Measurements from ENCODE around the gene PXN.

Gene PXN

GRCh38 chr12:120265473-120266179 is at the start of gene PXN:
PXN (minus strand) TSS chr12:120265730; CDS start chr12:120265629, 101 bp downstream.
- DNase-seq: peak; percentile 36

GRCh38 chr12:120314220-120314619 is 48.7 kb upstream of the PXN start:
- no peak for DNase-seq

- peak; percentile 88 for DNase-seq
Observed at GRCh38 chr12:120301962-120302815, 36.7 kb upstream of the PXN start, which contains the start of gene SIRT4. SIRT4 (plus strand) TSS chr12:120302321; CDS start chr12:120303562, 1,241 bp downstream.

GRCh38 chr12:120292661-120293531 is 27.4 kb upstream of the PXN start, which contains the start of gene RNU4-1:
RNU4-1 (minus strand) TSS chr12:120293237.
- peak; percentile 84 for DNase-seq

- no peak for DNase-seq
Observed at GRCh38 chr12:120292411-120292660, 26.8 kb upstream of the PXN start.

GRCh38 chr12:120290609-120291305 is 25.2 kb upstream of the PXN start:
- no peak for DNase-seq

GRCh38 chr12:120287491-120287890 is 22.0 kb upstream of the PXN start:
- DNase-seq: no peak

- DNase-seq: no peak
Observed at GRCh38 chr12:120286768-120287490, 21.4 kb upstream of the PXN start.

GRCh38 chr12:120284381-120284780 is 18.9 kb upstream of the PXN start:
- DNase-seq: no peak

GRCh38 chr12:120283318-120283717 is 17.8 kb upstream of the PXN start:
- DNase-seq: no peak

- DNase-seq: no peak
Observed at GRCh38 chr12:120278137-120279069, 12.9 kb upstream of the PXN start.

GRCh38 chr12:120276734-120277133 is 11.2 kb upstream of the PXN start:
- no peak for DNase-seq

GRCh38 chr12:120267736-120268135 is 2.2 kb upstream of the PXN start:
- DNase-seq: no peak

GRCh38 chr12:120266180-120266870 is 795 bp upstream of the PXN start:
- no peak for DNase-seq

- DNase-seq: no peak
Observed at GRCh38 chr12:120264904-120265472, 542 bp downstream of the PXN start.

GRCh38 chr12:120264086-120264903 is 1.2 kb downstream of the PXN start:
- DNase-seq: no peak

- DNase-seq: no peak
Observed at GRCh38 chr12:120263748-120264085, 1.8 kb downstream of the PXN start.

GRCh38 chr12:120262852-120263747 is 2.4 kb downstream of the PXN start:
- no peak for DNase-seq

Measured in amniotic stem cell (primary cell).